ENCODE data around the gene MEIKIN. TPM values are rescaled to one million over a fixed set of nuclear protein-coding genes. Genes with fewer than 3 reads are reported as not detected.
A peak's percentile ranks its signal among the peaks of the same experiment; 100 is the strongest.

Gene MEIKIN
- total RNA-seq, 4 donors from 2014 or later: not detected

DNA sequence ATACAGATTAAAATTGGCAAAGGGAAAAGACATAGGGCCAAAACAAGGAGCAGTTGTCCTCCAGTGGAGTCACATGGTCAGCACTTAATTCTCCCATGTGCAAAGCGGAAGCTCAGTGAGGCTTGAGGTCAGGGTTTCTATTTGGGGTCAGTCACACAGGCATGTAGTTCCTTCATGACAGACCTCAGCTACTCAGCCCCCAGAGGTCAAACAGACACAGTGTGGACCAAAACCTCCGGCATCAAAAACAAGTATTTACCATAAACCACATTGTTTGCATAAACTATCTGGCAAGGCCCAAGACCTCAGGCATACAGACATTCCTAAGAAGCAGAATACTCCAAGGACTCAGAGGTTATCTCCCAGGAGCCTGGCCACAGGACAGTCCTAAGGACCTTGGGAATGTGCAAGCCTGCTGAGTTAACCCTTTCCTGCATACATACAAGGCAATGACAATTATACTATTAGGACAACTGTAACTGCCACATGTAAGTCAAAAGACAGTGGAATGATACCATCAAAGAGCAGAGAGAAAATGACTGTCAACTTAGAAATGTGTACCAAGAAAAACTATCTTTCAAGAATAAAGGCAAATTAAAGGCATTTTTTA is 120.0 kb downstream of the MEIKIN start:
- peak in 1 of 3 donors; percentile 17 for DNase-seq
- Histone ChIP-seq H3K4me1 (no peaks in the 10 kb centered on the region), H3K4me3 (no peak overlapping the region), H3K36me3 (no peaks in the 10 kb centered on the region), H3K9me3 (no peaks in the 10 kb centered on the region), H3K27ac (no peak overlapping the region), H3K27me3 (no peaks in the 10 kb centered on the region)
- no peak for TF ChIP-seq POLR2A (IDR thresholded peaks at IDR 0.05)
- TF ChIP-seq, protein P1, sequence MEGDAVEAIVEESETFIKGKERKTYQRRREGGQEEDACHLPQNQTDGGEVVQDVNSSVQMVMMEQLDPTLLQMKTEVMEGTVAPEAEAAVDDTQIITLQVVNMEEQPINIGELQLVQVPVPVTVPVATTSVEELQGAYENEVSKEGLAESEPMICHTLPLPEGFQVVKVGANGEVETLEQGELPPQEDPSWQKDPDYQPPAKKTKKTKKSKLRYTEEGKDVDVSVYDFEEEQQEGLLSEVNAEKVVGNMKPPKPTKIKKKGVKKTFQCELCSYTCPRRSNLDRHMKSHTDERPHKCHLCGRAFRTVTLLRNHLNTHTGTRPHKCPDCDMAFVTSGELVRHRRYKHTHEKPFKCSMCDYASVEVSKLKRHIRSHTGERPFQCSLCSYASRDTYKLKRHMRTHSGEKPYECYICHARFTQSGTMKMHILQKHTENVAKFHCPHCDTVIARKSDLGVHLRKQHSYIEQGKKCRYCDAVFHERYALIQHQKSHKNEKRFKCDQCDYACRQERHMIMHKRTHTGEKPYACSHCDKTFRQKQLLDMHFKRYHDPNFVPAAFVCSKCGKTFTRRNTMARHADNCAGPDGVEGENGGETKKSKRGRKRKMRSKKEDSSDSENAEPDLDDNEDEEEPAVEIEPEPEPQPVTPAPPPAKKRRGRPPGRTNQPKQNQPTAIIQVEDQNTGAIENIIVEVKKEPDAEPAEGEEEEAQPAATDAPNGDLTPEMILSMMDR (IDR thresholded peaks at IDR 0.05): no peak

- no peaks in the 10 kb centered on the region for H3K4me1 ChIP-seq
- H3K4me3 ChIP-seq: no peak overlapping the region
- TF ChIP-seq, protein P1 (IDR thresholded peaks at IDR 0.05): no peak
- no peak for TF ChIP-seq POLR2A (IDR thresholded peaks at IDR 0.05)
- H3K27me3 ChIP-seq: no peaks in the 10 kb centered on the region
- no peaks in the 10 kb centered on the region for H3K36me3 ChIP-seq
- H3K27ac ChIP-seq: no peak overlapping the region
- H3K9me3 ChIP-seq: no peaks in the 10 kb centered on the region
- DNase-seq: no peak
Observed at GRCh38 chr5:131824631-131825030, 120.8 kb downstream of the MEIKIN start.

GRCh38 chr5:131821221-131821620 is 124.2 kb downstream of the MEIKIN start:
- Histone ChIP-seq H3K36me3 (no peaks in the 10 kb centered on the region), H3K27ac (no peak overlapping the region), H3K27me3 (no peaks in the 10 kb centered on the region), H3K9me3 (no peaks in the 10 kb centered on the region), H3K4me1 (no peaks in the 10 kb centered on the region), H3K4me3 (no peak overlapping the region)
- no peak for TF ChIP-seq POLR2A (IDR thresholded peaks at IDR 0.05)
- TF ChIP-seq, protein P1 (IDR thresholded peaks at IDR 0.05): no peak
- DNase-seq: no peak

GRCh38 chr5:131818001-131818724 is 127.3 kb downstream of the MEIKIN start:
- H3K4me1 ChIP-seq: no peaks in the 10 kb centered on the region
- no peaks in the 10 kb centered on the region for H3K9me3 ChIP-seq
- no peaks in the 10 kb centered on the region for H3K36me3 ChIP-seq
- no peak overlapping the region for H3K4me3 ChIP-seq
- H3K27ac ChIP-seq: no peak overlapping the region
- no peaks in the 10 kb centered on the region for H3K27me3 ChIP-seq
- no peak for DNase-seq
- no peak for TF ChIP-seq POLR2A (IDR thresholded peaks at IDR 0.05)
- TF ChIP-seq, protein P1 (IDR thresholded peaks at IDR 0.05): no peak

DNA sequence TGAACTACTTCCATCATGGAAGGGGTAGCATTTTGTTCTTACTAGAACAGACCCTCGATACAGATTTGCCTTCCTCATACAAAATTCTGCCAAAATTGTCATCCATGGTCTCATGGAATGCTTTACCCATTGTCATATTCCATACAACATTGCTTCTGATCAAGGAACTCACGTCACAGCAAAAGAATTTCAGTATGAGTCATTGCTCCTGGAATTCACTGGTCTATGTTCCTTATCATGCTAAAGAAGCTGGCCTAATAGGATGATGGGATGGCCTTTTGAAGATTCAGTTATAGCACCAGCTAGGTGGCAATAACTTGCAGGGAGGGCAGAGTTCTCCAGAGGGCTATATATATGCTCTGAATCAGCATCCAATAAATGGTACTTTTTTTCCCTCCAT is 130.5 kb downstream of the MEIKIN start:
- H3K9me3 ChIP-seq: no peaks in the 10 kb centered on the region
- no peak overlapping the region for H3K27ac ChIP-seq
- no peaks in the 10 kb centered on the region for H3K27me3 ChIP-seq
- DNase-seq: no peak
- no peak overlapping the region for H3K4me3 ChIP-seq
- H3K36me3 ChIP-seq: no peaks in the 10 kb centered on the region
- TF ChIP-seq, protein P1 (IDR thresholded peaks at IDR 0.05): no peak
- TF ChIP-seq POLR2A (IDR thresholded peaks at IDR 0.05): no peak
- no peaks in the 10 kb centered on the region for H3K4me1 ChIP-seq

Measured in Peyer's patch (tissue), 4 donors.